Parathyroid adenoma (tissue), 2 donors: ENCODE data around the gene WNT5A.

Experiments
- H2AFZ ChIP-seq: fragments of 300-600 bp; sonication (generic); one replicate; pipeline ENCODE4 v1.7.0; 2017; ENCODE audit warnings: antibody characterized with exemption, mild to moderate bottlenecking
- H3K27ac ChIP-seq: fragments of 300-600 bp; sonication (generic); one replicate; pipeline ENCODE4 v1.7.0; 2017
- H3K27me3 ChIP-seq: fragments of 300-600 bp; sonication (generic); one replicate; pipeline ENCODE4 v1.7.0; 2017; ENCODE audit warnings: low read length; ENCODE audit not compliant: control insufficient read depth, insufficient read depth
- H3K36me3 ChIP-seq: fragments of 300-600 bp; sonication (generic); one replicate; pipeline ENCODE4 v1.7.0; 2017; ENCODE audit warnings: low read length; ENCODE audit not compliant: control insufficient read depth, insufficient read depth
- H3K4me1 ChIP-seq: fragments of 300-600 bp; sonication (generic); one replicate; pipeline ENCODE4 v1.7.0; 2017; ENCODE audit warnings: control low read depth
- H3K4me2 ChIP-seq: fragments of 300-600 bp; sonication (generic); one replicate; pipeline ENCODE4 v1.7.0; 2017; ENCODE audit warnings: low read length
- H3K4me3 ChIP-seq: fragments of 300-600 bp; sonication (generic); one replicate; pipeline ENCODE4 v1.7.0; 2017; ENCODE audit warnings: low read depth, low read length
- H3K79me2 ChIP-seq: fragments of 300-600 bp; sonication (generic); one replicate; pipeline ENCODE4 v1.7.0; 2017; ENCODE audit warnings: control low read depth
- H3K9ac ChIP-seq: fragments of 300-600 bp; sonication (generic); one replicate; pipeline ENCODE4 v1.7.0; 2017; ENCODE audit warnings: mild to moderate bottlenecking
- H3K9me3 ChIP-seq: fragments of 300-600 bp; sonication (generic); one replicate; pipeline ENCODE4 v1.7.0; 2017; ENCODE audit warnings: low read length; ENCODE audit not compliant: control insufficient read depth
- TF ChIP-seq, protein P1 (sequence below): fragments of 300-600 bp; sonication (generic); IDR thresholded peaks from one replicate; pipeline ENCODE4 v1.7.0; 2017; ENCODE audit warnings: antibody characterized with exemption, mild to moderate bottlenecking
- donor health status: primary hyperparathyroidism.

WNT5A gene

DNA sequence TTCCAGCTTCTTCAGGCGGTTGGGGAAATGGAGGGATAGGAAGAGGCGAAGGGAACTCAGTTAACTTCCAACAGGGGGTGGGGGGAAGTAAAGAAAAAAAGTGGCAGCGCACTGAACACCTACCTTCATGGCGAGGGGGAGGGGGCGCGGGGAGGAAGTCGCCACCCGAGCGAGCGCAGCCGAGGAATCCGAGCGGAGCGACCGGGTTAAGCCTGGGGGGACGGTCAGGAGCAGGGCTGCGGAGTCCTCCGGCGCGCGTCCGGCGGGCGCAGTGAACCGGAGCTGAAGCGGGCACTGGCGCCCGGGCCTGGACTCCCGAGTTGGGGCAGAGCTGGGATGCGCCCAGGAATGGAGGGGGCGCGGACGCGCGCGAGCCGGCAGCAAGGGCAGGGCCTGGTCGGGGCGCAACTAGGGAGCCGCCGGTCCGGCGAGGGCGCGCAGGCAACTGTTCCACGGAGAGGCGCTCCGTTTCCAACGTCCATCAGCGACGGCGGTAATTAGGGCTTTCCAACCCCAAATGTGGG, at the start of gene WNT5A:
TSS of gene WNT5A (minus strand) at position 450 of the 524 bp plus-strand sequence. CDS start at position 129, 321 bp downstream.
- TF ChIP-seq, protein P1, sequence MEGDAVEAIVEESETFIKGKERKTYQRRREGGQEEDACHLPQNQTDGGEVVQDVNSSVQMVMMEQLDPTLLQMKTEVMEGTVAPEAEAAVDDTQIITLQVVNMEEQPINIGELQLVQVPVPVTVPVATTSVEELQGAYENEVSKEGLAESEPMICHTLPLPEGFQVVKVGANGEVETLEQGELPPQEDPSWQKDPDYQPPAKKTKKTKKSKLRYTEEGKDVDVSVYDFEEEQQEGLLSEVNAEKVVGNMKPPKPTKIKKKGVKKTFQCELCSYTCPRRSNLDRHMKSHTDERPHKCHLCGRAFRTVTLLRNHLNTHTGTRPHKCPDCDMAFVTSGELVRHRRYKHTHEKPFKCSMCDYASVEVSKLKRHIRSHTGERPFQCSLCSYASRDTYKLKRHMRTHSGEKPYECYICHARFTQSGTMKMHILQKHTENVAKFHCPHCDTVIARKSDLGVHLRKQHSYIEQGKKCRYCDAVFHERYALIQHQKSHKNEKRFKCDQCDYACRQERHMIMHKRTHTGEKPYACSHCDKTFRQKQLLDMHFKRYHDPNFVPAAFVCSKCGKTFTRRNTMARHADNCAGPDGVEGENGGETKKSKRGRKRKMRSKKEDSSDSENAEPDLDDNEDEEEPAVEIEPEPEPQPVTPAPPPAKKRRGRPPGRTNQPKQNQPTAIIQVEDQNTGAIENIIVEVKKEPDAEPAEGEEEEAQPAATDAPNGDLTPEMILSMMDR: no peak
- Histone ChIP-seq H3K27me3 (no peaks in the 10 kb centered on the region), H3K9me3 (no peaks in the 10 kb centered on the region), H3K9ac (no peak within 1 kb of the TSS), H3K4me2 (peak within 1 kb of the TSS; percentile 82), H3K4me1 (peaks cover 7% of the 10 kb centered on the region), H3K79me2 (no peaks in the 10 kb centered on the region), H2AFZ (peak within 1 kb of the TSS; percentile 90), H3K36me3 (no peaks in the 10 kb centered on the region), H3K27ac (peak within 1 kb of the TSS; percentile 34), H3K4me3 (peak within 1 kb of the TSS; percentile 80)

DNA sequence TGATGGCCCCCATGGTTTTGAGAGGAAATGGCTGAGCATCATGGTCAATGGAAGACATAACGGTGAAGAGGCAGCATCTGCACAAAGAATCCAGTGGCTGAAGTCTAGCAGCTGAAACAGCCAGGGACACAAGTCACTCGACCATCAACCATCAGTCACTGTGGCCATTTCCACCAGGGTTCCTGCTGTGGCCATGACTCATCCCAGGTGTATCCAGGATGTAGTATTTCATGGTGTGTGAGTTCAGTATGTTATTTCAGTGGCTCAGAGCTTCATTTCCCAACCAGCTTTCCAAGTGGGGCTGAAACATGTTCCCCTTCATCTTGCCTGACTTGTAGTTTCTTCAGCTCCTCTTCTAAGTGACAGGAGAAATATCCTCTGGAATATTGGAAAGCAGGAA, 47.8 kb upstream of the WNT5A start:
- TF ChIP-seq, protein P1: no peak
- no peaks in the 10 kb centered on the region for H3K9me3 ChIP-seq
- H3K4me1 ChIP-seq: no peaks in the 10 kb centered on the region
- H3K79me2 ChIP-seq: no peaks in the 10 kb centered on the region
- no peak overlapping the region for H3K4me2 ChIP-seq
- H3K4me3 ChIP-seq: no peak overlapping the region
- H3K27me3 ChIP-seq: no peaks in the 10 kb centered on the region
- H2AFZ ChIP-seq: no peak overlapping the region
- no peak overlapping the region for H3K27ac ChIP-seq
- no peak overlapping the region for H3K9ac ChIP-seq
- H3K36me3 ChIP-seq: no peaks in the 10 kb centered on the region

DNA sequence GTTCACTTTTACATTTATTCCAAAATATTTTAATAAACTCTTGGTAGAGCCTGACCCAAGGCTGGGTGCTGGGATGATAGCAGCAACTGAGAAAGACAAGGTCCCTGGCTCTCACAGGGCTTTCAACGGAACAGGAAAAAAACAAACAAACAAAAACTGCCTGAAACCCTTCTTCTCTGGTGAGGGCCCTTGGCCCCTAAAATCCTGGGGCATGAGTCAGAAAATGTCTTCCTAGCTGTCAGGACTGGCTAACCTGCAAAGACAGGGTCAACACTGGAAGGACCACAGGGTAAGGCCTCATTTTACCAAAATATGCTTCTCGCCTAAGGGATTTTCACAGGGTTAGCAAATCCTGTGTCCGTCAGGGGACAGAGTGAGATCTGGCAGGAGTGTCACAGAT, 45.7 kb upstream of the WNT5A start:
- H3K4me2 ChIP-seq: no peak overlapping the region
- H3K9ac ChIP-seq: no peak overlapping the region
- no peaks in the 10 kb centered on the region for H3K9me3 ChIP-seq
- no peak overlapping the region for H3K4me3 ChIP-seq
- H3K4me1 ChIP-seq: no peaks in the 10 kb centered on the region
- no peaks in the 10 kb centered on the region for H3K36me3 ChIP-seq
- TF ChIP-seq, protein P1: no peak
- no peak overlapping the region for H2AFZ ChIP-seq
- no peaks in the 10 kb centered on the region for H3K79me2 ChIP-seq
- no peaks in the 10 kb centered on the region for H3K27me3 ChIP-seq
- H3K27ac ChIP-seq: no peak overlapping the region

DNA sequence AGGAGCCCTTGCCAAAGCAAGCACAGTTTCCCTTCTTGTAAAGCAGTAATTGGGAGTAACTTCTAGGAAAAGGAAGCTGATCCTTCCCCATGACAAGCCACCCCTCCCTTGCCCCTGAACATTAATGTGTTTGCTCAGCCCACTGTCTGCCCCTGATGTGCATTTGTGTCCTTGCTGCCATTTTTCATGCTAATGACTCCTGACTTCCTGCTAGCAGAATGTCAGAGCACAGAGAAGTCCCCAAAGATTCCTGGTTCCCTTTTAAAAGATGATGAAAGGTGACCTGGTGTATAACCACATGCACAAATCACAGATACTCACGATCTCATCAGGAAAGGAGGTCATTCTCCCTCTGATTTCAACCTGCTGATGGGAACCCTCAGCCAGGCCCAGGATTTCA, 44.2 kb upstream of the WNT5A start:
- Histone ChIP-seq H3K4me1 (no peaks in the 10 kb centered on the region), H2AFZ (no peak overlapping the region), H3K9ac (no peak overlapping the region), H3K27me3 (no peaks in the 10 kb centered on the region), H3K36me3 (no peaks in the 10 kb centered on the region), H3K27ac (no peak overlapping the region), H3K4me2 (no peak overlapping the region), H3K9me3 (no peaks in the 10 kb centered on the region), H3K79me2 (no peaks in the 10 kb centered on the region), H3K4me3 (no peak overlapping the region)
- TF ChIP-seq, protein P1: no peak

DNA sequence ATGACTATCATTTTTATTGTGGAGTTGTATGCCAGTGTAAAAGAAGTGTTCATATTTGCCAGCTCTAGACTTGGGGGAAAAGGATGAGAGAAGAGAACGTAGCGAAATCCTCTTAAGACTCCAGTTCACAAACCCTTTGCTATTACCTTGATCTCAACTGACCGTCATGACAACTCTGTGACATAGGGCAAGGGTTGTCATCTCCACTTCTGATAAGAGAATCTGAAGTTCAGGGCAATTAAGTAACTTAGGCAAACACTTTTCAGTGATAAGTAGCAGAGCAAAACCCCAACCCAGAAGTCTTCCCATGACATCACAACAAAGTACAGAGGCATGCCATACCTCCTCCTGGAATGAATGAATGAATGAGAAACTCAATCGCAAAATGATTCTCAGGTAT, 40.3 kb upstream of the WNT5A start:
- no peak overlapping the region for H3K9ac ChIP-seq
- H2AFZ ChIP-seq: no peak overlapping the region
- H3K4me2 ChIP-seq: no peak overlapping the region
- TF ChIP-seq, protein P1: no peak
- no peaks in the 10 kb centered on the region for H3K79me2 ChIP-seq
- H3K36me3 ChIP-seq: no peaks in the 10 kb centered on the region
- H3K4me1 ChIP-seq: no peaks in the 10 kb centered on the region
- no peaks in the 10 kb centered on the region for H3K9me3 ChIP-seq
- H3K27ac ChIP-seq: no peak overlapping the region
- no peak overlapping the region for H3K4me3 ChIP-seq
- no peaks in the 10 kb centered on the region for H3K27me3 ChIP-seq
